HG03520 (cell line): ENCODE results near the gene CLEC1A.
"Not testable (repeated sequence)": the region's sequence is repeated elsewhere in the genome, so short reads cannot be mapped to it uniquely, and the experiment has no call there.

Experiments
- ATAC-seq: cut with Tn5 transposase; IDR thresholded peaks from one replicate; pipeline ENCODE4 v1.9.1; 2021; ENCODE audit warnings: mild to moderate bottlenecking, moderate library complexity; ENCODE audit not compliant: unreplicated experiment

Gene CLEC1A

GRCh38 chr12:10052193-10052913 is 46.4 kb downstream of the CLEC1A start:
- no peak for ATAC-seq

GRCh38 chr12:10048526-10048925 is 50.3 kb downstream of the CLEC1A start:
- no peak for ATAC-seq

DNA sequence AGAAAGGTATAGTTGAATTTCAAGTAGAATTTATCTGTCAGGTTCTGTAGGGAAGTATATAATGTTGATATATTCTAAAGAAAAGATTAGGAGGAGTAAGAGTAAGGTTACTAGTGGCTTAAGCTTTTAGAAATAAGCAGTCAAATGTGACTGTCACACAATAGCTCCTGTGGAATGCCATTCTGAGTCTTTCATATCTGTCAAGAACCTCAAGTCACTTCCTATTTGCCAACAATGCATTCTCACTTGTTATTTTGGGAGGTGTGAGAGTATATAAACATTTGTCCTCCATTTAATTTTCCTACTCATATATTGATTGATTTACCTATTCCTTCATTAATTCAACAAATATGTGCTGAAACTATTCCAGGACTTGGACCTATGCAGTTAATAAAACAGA is 56.6 kb downstream of the CLEC1A start:
- ATAC-seq = no peak

- no peak for ATAC-seq
These were observed 64.8 kb downstream of the CLEC1A start for GRCh38 chr12:10033783-10034545.

- no peak for ATAC-seq
These were observed 67.0 kb downstream of the CLEC1A start for GRCh38 chr12:10031771-10032175.

- ATAC-seq = no peak
These were observed 67.5 kb downstream of the CLEC1A start for GRCh38 chr12:10031321-10031720.

- no peak for ATAC-seq
These were observed 68.3 kb downstream of the CLEC1A start, which contains the start of gene CLEC9A for GRCh38 chr12:10030446-10030845. TSS of gene CLEC9A (plus strand) at chr12:10030682. CDS start at chr12:10052688, 22,006 bp downstream.

DNA sequence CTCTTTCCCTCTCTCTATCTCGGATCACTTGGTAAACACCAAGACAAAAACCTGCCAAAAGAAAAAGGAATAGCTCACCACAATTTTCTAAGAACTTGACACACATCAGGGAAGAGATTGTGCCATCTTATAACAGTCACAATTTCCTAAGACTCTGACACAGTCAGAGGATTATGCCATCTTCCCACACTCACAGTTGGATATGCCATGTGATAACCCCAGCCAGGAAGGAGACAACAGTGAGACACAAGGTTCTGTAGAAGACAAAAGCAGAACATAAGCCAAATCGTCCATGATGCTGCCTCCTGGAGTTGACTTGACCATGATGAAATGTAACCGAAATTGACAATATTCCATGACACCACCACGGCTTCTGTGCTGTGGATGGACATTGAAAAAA is 71.1 kb downstream of the CLEC1A start:
- ATAC-seq = no peak

DNA sequence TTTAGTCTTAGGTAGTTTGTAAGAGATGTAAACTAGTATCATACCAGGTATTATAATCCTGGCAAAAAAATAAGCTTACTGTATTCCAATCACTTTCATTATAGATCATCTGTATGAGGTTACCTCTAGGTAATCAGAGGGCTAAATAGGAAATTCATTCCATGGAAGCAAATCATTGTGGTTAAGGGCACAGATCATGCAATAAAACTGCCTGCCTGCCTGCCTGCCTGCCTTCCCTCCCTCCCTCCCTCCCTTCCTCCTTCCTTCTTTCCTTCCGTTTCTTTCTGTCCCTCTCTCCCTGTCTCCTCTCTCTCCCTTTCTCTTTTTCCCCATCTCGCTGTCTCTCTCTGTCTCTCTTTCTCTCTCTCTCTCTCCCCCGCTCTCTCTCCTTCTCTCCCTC is 71.5 kb downstream of the CLEC1A start:
- ATAC-seq = no peak

- ATAC-seq = not testable (repeated sequence)
These were observed 72.1 kb downstream of the CLEC1A start for GRCh38 chr12:10026666-10027065.

DNA sequence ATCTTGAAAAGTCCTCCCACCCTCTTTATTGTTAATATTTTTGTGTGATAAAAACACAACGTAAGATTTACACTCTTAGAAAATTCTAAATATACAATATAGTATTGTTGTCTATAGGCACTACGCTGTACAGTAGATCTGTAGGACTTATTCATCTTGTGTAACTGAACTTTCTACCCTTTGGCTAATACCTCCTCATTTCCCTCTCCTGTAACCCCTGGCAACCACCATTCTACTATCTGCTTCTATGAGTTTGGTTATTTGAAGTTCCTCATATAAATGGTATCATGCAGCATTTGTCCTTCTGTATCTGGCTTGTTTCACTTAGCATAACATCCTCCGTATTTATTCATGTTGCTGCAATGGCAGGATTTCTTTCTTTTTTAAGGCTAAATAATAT is 73.5 kb downstream of the CLEC1A start:
- no peak for ATAC-seq

GRCh38 chr12:10021342-10021741 is 77.4 kb downstream of the CLEC1A start:
- no peak for ATAC-seq
